Activated naive CD4-positive, alpha-beta T cell treated with anti-CD3 and anti-CD28 coated beads, Interleukin-2, amount 10 ng/mL, durations not matched to agents 5 hours and 36 hours (primary cell): ENCODE measurements around the gene NAE1. TPM values are rescaled to one million over a fixed set of nuclear protein-coding genes. Genes with fewer than 3 reads are reported as not detected.

Experiments used
- total RNA-seq, 2 experiments: library from RNA; stranded (reverse); gene quantifications; one replicate each; pipeline ENCODE4 v1.2.3, GENCODE V29; 2021

The NAE1 gene
- 10 to 100 TPM; 58.4 to 61.5 TPM for total RNA-seq

DNA sequence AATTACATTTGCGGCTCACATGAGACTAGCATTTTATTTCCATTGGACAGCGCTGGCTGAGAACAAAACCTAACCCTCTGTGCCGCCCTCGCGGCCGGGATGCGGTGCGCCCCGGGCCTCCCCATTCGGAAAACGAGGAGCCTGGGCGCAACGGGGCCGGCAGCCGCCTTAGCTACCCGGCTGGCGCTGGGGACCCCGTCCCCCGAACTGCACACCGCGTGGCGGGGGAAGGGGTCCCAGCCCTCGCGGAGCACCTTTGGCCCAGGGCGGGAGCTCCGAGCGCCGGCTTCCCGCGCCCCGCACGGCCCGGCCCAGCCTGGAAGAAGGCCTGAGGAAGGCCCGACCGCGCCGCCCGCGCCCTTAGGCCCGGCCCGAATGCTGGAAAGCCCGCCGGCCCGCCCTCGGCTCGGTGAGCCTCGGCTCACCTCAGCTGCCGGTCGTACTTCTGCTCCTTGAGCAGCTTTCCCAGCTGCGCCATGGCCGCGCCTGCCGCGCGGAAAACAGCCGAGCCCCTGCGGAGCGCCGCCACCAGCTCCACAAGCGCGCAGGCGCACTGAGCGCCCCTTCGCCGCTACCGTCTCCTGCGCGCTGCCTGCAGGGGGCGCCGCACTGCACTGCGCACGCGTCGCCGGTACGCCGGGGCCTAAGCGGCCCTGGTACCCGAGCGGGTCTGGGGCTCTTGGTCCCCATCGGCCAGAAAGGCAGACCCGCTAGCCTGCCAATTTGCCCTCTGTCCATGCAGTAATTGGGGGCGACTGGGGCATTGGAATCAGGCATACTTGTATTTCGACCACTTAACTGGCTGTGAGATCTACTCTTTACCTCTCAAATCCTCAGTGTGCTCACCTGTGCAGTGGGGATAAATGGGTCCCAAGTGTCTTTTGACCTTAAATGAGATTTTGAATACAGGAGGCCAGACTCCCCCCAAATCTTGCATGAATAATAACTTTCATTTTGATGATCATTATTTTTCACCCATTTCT, at the start of gene NAE1:
TSS of gene NAE1 (minus strand) at position 555 of the 983 bp plus-strand sequence. CDS start at position 478, 77 bp downstream.

DNA sequence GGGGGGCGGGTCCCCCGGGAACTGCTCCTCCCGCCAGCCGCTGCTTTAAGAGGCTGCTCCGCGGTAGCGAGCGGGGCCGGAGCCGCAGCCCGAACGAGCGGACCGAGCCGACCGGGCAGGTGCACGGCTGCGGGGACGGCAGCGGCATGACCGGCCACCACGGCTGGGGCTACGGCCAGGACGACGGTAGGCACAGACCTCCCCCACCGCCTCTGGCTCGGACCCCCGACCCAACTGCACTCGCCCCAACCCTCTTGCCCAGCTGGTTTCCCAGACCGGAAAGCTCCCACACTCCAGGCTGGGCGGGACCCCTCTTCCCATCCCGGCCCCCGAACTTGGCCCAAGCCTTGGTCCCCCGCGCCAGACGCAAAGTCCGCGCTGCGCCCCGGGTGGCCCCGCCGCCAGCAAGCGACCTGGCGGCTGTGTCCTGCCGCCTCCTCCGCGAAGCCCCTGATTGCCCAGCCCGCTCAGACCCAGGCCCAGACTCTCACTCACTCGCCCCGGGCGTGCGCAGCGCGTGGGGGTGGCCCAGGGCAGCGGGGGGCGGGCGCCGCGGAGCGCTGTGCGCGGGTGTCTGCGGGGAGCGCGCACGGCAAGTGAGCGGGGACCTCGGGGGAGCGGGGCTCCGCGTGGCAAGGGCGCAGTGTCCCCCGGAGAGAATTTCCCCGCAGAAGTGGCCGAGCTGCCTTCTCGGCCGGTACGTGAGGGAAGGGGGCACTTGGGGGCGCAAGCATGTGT, 13.7 kb upstream of the NAE1 start, which contains the start of gene CA7:
TSS of gene CA7 (plus strand) at position 73 of the 738 bp plus-strand sequence. CDS start at position 147, 74 bp downstream.

DNA sequence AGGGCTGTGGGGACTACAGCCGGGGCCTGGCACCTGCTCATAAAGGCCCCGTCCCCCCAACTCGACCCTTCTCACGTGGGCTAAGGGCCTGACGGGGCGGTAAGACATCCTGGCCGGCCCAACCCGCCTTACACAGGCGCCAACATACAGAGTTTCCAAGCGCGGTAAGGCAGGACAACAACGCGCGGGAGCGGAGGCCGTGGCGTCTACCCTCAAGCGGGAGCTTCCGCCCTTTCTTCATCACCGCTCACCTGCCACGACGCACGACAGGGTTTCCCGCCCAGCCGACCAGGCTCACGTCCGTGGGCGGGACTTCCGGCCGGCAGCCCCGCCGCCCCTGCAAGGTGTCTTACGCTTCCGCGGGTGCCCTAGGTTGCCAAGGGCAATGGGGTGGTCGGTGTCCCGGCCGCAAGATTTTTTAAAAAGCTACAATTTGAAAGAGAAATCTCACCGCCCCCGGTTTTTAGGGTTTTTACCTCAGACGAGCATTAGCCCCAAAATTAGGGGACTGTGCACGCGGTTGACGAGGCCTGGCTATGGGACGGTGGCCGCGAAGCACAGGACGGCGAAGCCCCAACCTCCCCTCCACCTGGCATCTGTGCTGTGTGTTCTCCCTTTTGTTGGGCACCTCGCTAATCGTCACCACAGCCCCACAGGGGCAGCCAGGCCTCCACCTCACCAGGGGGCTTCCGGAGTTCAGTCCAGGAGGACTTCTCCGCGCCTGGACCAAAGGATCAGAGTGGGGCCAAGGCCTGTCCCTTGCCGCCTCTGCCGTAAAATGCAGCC, 29.3 kb downstream of the NAE1 start, which contains the start of gene TERB1:
TSS of gene TERB1 (minus strand) at position 265 of the 786 bp plus-strand sequence. CDS start 4,786 bp downstream, outside the sequence.

Other genes with a start within 250 kb of the NAE1 start
- gene CMTM3, start 226.3 kb downstream of the NAE1 start, total RNA-seq = 100 to 1,000 TPM; 105 to 107 TPM
- gene CMTM4, start 134.2 kb downstream of the NAE1 start, total RNA-seq = 1 to 10 TPM; 1.0 to 1.1 TPM
- gene DYNC1LI2, start 79.4 kb downstream of the NAE1 start, total RNA-seq = 10 to 100 TPM; 43.3 to 56.5 TPM
- gene TERB1, start 29.4 kb downstream of the NAE1 start, total RNA-seq = not detected
- not detected for gene CA7, start 13.4 kb upstream of the NAE1 start, total RNA-seq
- gene PDP2, start 49.5 kb upstream of the NAE1 start, total RNA-seq = 10 to 100 TPM; 19.8 to 23.4 TPM
- not detected for gene CDH16, start 87.9 kb upstream of the NAE1 start, total RNA-seq
- gene RRAD, start 94.6 kb upstream of the NAE1 start, total RNA-seq = under 1 TPM; 0.29 to 0.38 TPM
- gene CIAO2B, start 103.4 kb upstream of the NAE1 start, total RNA-seq = 10 to 100 TPM; 84.4 to 95.3 TPM
- gene CES2, start 104.5 kb upstream of the NAE1 start, total RNA-seq = 10 to 100 TPM; 34.3 to 35.8 TPM
- 1 to 10 TPM; 4.8 to 4.9 TPM for gene CES3, start 130.3 kb upstream of the NAE1 start, total RNA-seq
- 10 to 100 TPM; 55.5 to 61.9 TPM for gene CES4A, start 157.6 kb upstream of the NAE1 start, total RNA-seq
- 100 to 1,000 TPM; 246 to 271 TPM for gene CBFB, start 198.2 kb upstream of the NAE1 start, total RNA-seq